ENCODE data around the gene AFAP1L1. TPM values are rescaled to one million over a fixed set of nuclear protein-coding genes. Genes with fewer than 3 reads are reported as not detected.
"Not testable (repeated sequence)": the region's sequence is repeated elsewhere in the genome, so short reads cannot be mapped to it uniquely, and the experiment has no call there.

AFAP1L1 gene
- total RNA-seq, 1 donor from 2014 or later: 0.36 TPM

DNA sequence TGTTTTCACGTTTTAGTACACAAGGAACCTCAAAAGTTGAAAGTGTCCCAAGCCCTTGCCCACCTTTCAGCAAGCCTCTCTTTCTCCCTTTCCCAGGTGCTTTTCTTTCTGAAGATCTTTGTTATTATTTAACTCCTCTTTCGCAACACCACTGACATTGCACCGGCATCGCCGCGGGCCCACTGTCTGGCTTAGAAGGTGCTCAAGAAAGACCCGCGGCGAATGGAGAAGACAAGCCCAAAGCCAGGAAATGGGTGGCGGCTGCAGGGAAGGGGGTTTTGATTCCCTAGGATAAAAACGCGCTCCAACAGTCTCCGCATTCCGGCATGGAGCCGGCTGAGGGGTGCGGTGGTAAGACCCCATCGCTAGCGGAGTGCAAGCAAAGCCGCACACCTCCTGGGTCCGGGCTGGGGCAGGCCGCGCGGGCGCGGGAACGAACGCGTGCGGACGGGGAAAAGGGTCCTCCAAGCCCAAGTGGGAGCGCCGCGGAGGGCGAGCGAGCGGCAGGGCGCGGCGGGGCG is 404 bp upstream of the AFAP1L1 start:
- H3K4me1 ChIP-seq: peaks cover 5% of the 10 kb centered on the region
- H3K27ac Mint-ChIP-seq: no peak overlapping the region
- peaks cover 4% of the 10 kb centered on the region for H4K20me1 ChIP-seq (ENCODE audit: low read depth)
- peaks cover 6% of the 10 kb centered on the region for H3K4me1 Mint-ChIP-seq
- TF ChIP-seq EZH2 (IDR thresholded peaks at IDR 0.05) (peak; percentile 86), CTCF (IDR thresholded peaks at IDR 0.05) (no peak), EZH2phosphoT487 (IDR thresholded peaks at IDR 0.05) (peak; percentile 29)
- no peaks in the 10 kb centered on the region for H3K36me3 Mint-ChIP-seq
- H3K36me3 ChIP-seq: no peaks in the 10 kb centered on the region
- peaks cover 67% of the 10 kb centered on the region for H3K27me3 ChIP-seq
- peaks cover 5% of the 10 kb centered on the region for H3K9me3 Mint-ChIP-seq
- H3K27ac ChIP-seq: no peak overlapping the region
- peak overlapping the region; percentile 79 for H3K4me2 ChIP-seq
- peaks cover 31% of the 10 kb centered on the region for H3K27me3 Mint-ChIP-seq (ENCODE audit: insufficient read depth, low read depth)
- no peak overlapping the region for H3K9ac ChIP-seq
- H3K4me3 Mint-ChIP-seq: peak overlapping the region; percentile 80
- H3F3A ChIP-seq (ENCODE audit: low read depth): peaks cover 7% of the 10 kb centered on the region
- peak overlapping the region; percentile 94 for H2AFZ ChIP-seq (replicated peaks)
- no peak for DNase-seq (ENCODE audit: low spot score)
- no peaks in the 10 kb centered on the region for H3K79me2 ChIP-seq (ENCODE audit: low read depth)
- no peaks in the 10 kb centered on the region for H3K9me3 ChIP-seq (ENCODE audit: low read depth)
- peak overlapping the region; percentile 69 for H3K4me3 ChIP-seq

DNA sequence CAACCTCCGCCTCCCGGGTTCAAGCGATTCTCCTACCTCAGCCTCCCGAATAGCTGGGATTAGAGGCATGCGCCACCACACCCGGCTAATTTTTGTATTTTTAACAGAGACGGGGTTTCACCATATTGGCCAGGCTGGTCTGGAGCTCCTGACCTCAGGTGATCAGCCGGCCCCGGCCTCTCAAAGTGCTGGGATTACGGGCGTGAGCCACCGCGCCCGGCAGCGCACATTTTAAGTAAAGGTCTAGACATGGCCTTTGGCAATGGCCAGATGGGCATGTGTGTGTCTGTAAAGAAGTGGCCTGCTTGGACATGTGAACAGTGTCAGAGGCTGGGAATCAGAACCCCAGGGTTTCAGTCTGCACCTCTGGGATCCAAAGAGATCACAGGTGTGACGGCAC is 1.1 kb downstream of the AFAP1L1 start:
- Histone ChIP-seq H3K4me2 (peak overlapping the region; percentile 79), H3K4me3 (peak overlapping the region; percentile 69), H3K27me3 (peaks cover 77% of the 10 kb centered on the region)
- H3K36me3 Mint-ChIP-seq; H3K9ac ChIP-seq; H3K4me1 ChIP-seq; H3K79me2 ChIP-seq (ENCODE audit: low read depth); H3F3A ChIP-seq (ENCODE audit: low read depth); H3K27ac ChIP-seq; DNase-seq (ENCODE audit: low spot score); H3K27ac Mint-ChIP-seq; H3K9me3 Mint-ChIP-seq; H3K9me3 ChIP-seq (ENCODE audit: low read depth); H4K20me1 ChIP-seq (ENCODE audit: low read depth); H2AFZ ChIP-seq (replicated peaks); H3K36me3 ChIP-seq; H3K4me1 Mint-ChIP-seq: not testable (repeated sequence)
- peak overlapping the region; percentile 89 for H3K4me3 Mint-ChIP-seq
- peaks cover 31% of the 10 kb centered on the region for H3K27me3 Mint-ChIP-seq (ENCODE audit: insufficient read depth, low read depth)

GRCh38 chr5:149273237-149273636 is 1.6 kb downstream of the AFAP1L1 start:
- H3K4me2 ChIP-seq: no peak overlapping the region
- H3K36me3 Mint-ChIP-seq: no peaks in the 10 kb centered on the region
- H3F3A ChIP-seq (ENCODE audit: low read depth): peaks cover 7% of the 10 kb centered on the region
- H3K79me2 ChIP-seq (ENCODE audit: low read depth): no peaks in the 10 kb centered on the region
- H4K20me1 ChIP-seq (ENCODE audit: low read depth): peaks cover 4% of the 10 kb centered on the region
- H3K9me3 Mint-ChIP-seq: peaks cover 5% of the 10 kb centered on the region
- H3K4me1 Mint-ChIP-seq: peaks cover 6% of the 10 kb centered on the region
- no peak for DNase-seq (ENCODE audit: low spot score)
- no peaks in the 10 kb centered on the region for H3K9me3 ChIP-seq (ENCODE audit: low read depth)
- no peak overlapping the region for H3K27ac ChIP-seq
- TF ChIP-seq EZH2phosphoT487 (IDR thresholded peaks at IDR 0.05) (no peak), CTCF (IDR thresholded peaks at IDR 0.05) (no peak), EZH2 (IDR thresholded peaks at IDR 0.05) (no peak)
- H3K4me3 Mint-ChIP-seq: peak overlapping the region; percentile 89
- no peak overlapping the region for H3K4me3 ChIP-seq
- H3K27me3 ChIP-seq: peaks cover 76% of the 10 kb centered on the region
- no peak overlapping the region for H3K27ac Mint-ChIP-seq
- H3K4me1 ChIP-seq: peaks cover 5% of the 10 kb centered on the region
- peaks cover 33% of the 10 kb centered on the region for H3K27me3 Mint-ChIP-seq (ENCODE audit: insufficient read depth, low read depth)
- H3K36me3 ChIP-seq: no peaks in the 10 kb centered on the region
- no peak overlapping the region for H3K9ac ChIP-seq
- no peak overlapping the region for H2AFZ ChIP-seq (replicated peaks)

DNA sequence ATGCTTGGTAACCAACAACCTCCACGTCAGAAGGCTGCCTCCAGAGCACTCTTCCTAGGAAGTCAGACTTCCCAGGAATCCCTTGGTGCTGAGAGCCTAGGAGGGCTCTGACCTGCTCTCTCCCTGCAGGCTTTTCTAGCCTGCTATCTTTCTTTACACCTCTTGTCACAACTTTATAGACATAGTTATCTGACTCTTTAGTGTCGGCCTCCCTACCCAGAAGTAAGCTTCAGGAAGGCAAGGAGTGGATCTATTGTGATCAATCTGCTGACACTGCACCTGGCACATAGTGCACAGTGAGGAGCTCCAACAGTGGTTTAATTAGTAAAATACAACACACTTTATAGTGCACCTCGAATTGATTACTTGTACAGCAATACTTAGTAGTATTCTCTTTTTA is 2.3 kb downstream of the AFAP1L1 start:
- H3K4me3 ChIP-seq: no peak overlapping the region
- no peak overlapping the region for H2AFZ ChIP-seq (replicated peaks)

More for the DNA sequence above, 2.3 kb downstream of the AFAP1L1 start:
- Histone ChIP-seq H3K4me1 (peaks cover 5% of the 10 kb centered on the region), H3K9me3 (ENCODE audit: low read depth) (no peaks in the 10 kb centered on the region), H3K27me3 (peaks cover 71% of the 10 kb centered on the region), H3K9ac (no peak overlapping the region), H3K4me2 (no peak overlapping the region), H3K36me3 (no peaks in the 10 kb centered on the region), H3K27ac (no peak overlapping the region), H3K79me2 (ENCODE audit: low read depth) (no peaks in the 10 kb centered on the region), H3F3A (ENCODE audit: low read depth) (peaks cover 7% of the 10 kb centered on the region), H4K20me1 (ENCODE audit: low read depth) (peaks cover 4% of the 10 kb centered on the region)
- peak; percentile 9 for DNase-seq (ENCODE audit: low spot score)
- Mint-ChIP-seq H3K4me3 (no peak overlapping the region), H3K27me3 (ENCODE audit: insufficient read depth, low read depth) (peaks cover 33% of the 10 kb centered on the region), H3K36me3 (no peaks in the 10 kb centered on the region), H3K27ac (no peak overlapping the region), H3K9me3 (peaks cover 2% of the 10 kb centered on the region), H3K4me1 (peaks cover 6% of the 10 kb centered on the region)
- TF ChIP-seq CTCF (IDR thresholded peaks at IDR 0.05) (no peak), EZH2phosphoT487 (IDR thresholded peaks at IDR 0.05) (no peak), EZH2 (IDR thresholded peaks at IDR 0.05) (no peak)

All from neural progenitor cell (in vitro differentiated cells).